Placental pericyte (primary cell): ENCODE data around the gene STK24. TPM values are rescaled to one million over a fixed set of nuclear protein-coding genes. Genes with fewer than 3 reads are reported as not detected.

Experiments
- total RNA-seq: library from RNA; depleted of rRNA; stranded (reverse); fragments of >200 nt; gene quantifications from 2 replicates; pipeline ENCODE4 v1.2.3, GENCODE V29; 2012

Gene STK24
- 92.4 and 130 TPM in 2 replicates for total RNA-seq

GRCh38 chr13:98576963-98577835 lies at the start of gene STK24:
STK24 (minus strand) TSS chr13:98577107; CDS start chr13:98576786, 321 bp downstream.

Other genes starting within 250 kb of the STK24 start
- not detected in 2 replicates for gene SLC15A1, start 175.6 kb upstream of the STK24 start, total RNA-seq